Endometrial microvascular endothelial cells (primary cell): Measurements from ENCODE around the gene MORC3. TPM values are rescaled to one million over a fixed set of nuclear protein-coding genes. Genes with fewer than 3 reads are reported as not detected.
"Not testable (repeated sequence)": the region's sequence is repeated elsewhere in the genome, so short reads cannot be mapped to it uniquely, and the experiment has no call there.

Experiments
- in situ Hi-C: cut with HindIII; loops from 2 replicates; pipeline ENCODE4 v1.10.0; 2017; ENCODE audit warnings: low sequenced_read_pairs, low pct_unique_long_range_greater_than_20kb; ENCODE audit errors: inconsistent ontology term
- total RNA-seq: library from RNA; depleted of rRNA; stranded (reverse); fragments of >200 nt; gene quantifications from one replicate; pipeline ENCODE4 v1.2.3, GENCODE V29; 2015; ENCODE audit errors: inconsistent ontology term

Gene MORC3
- total RNA-seq, 1 donor from 2014 or later, result 12.5 TPM

DNA sequence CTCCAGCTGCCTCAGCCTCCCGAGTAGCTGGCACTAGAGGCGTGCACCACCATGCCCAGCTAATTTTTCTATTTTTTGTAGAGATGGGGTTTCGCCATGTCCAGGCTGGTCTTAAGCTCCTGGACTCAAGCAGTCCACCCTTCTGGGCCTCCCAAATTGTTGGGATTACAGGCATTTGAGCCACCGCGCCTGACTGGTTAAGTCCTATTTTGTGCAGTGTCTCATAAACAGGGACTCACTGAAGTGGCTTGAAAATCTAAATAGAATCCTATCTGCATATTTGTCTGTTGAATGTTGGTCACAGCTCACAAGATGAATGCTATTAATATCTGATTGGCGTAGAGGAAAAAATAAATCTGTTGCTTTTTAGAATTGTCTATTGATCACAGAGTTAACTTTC, 59.3 kb downstream of the MORC3 start:
- in situ Hi-C loops, result no loop called here

GRCh38 chr21:36381841-36382589, 62.0 kb downstream of the MORC3 start:
- in situ Hi-C loops, result no loop called here

GRCh38 chr21:36382722-36383121, 62.7 kb downstream of the MORC3 start:
- in situ Hi-C loops, result not testable (repeated sequence)

GRCh38 chr21:36384885-36385232, 64.9 kb downstream of the MORC3 start:
- in situ Hi-C loops, result no loop called here

DNA sequence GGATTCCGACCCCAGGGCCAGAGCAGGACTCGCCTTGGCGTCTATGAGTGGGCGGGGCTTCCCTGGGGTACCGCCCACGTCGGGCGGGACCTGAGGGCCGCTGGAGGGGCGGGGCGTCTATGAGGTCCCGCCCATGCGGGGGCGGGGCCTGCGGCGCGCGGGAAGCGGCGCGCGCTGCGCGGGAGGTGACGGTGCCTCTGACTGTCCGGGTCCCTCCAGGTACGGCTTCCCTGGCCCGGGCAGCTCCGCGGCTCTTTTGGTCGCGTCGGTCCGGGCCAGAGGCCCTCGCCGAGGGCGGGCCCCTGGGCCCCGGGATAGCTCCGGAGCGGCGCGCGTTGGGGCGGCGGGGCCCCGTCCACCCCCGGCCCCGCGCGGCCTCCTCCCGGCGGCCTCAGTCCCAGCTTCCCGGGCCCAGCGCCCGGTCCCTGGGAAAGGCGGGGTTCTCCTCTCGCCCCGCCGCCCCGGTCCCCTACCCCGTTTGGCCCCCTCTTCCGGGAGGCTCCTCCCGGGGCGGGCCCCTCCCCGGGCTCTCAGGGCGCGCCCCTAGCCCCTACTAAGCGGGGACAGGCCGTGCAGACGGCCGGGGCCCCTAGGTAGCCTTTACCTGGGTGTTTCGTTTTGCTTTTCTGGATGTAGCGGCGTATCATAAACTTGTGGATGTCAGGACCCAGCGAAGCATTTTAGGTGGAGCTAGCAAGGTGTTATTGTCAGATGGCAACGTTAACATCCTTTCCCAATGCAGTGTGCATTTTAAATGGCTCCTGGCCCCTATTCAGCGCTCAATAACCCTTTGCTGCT, 65.4 kb downstream of the MORC3 start, which contains the start of gene CHAF1B:
CHAF1B (plus strand) TSS at position 160 of the 798 bp plus-strand sequence. CDS start 745 bp downstream, outside the sequence.
- in situ Hi-C loops, result no loop called here

- in situ Hi-C loops, result no loop called here
Measured at GRCh38 chr21:36386031-36386642, 66.1 kb downstream of the MORC3 start.

DNA sequence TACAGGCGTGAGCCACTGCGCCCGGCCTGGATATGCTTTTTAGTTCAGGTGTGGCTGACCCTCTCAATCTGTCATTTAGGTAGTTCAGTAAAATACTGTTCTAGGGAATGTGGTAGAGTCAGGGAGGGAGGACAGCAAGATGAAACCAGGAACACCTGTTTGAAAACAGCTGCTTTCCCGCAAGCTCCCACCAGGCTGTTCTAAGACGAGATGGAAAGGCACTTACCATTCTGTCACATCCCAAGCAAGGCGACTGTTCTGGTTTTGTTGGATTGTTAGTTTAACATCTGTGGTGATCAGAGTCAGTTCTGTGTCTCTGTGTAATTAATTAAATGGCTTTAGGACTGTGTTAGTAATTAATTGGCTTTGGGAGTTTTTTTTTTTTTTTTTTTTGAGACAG, 68.1 kb downstream of the MORC3 start:
- in situ Hi-C loops, result no loop called here

- in situ Hi-C loops, result no loop called here
Measured at GRCh38 chr21:36388835-36389234, 68.8 kb downstream of the MORC3 start.

- in situ Hi-C loops, result not testable (repeated sequence)
Measured at GRCh38 chr21:36391649-36392048, 71.7 kb downstream of the MORC3 start.

DNA sequence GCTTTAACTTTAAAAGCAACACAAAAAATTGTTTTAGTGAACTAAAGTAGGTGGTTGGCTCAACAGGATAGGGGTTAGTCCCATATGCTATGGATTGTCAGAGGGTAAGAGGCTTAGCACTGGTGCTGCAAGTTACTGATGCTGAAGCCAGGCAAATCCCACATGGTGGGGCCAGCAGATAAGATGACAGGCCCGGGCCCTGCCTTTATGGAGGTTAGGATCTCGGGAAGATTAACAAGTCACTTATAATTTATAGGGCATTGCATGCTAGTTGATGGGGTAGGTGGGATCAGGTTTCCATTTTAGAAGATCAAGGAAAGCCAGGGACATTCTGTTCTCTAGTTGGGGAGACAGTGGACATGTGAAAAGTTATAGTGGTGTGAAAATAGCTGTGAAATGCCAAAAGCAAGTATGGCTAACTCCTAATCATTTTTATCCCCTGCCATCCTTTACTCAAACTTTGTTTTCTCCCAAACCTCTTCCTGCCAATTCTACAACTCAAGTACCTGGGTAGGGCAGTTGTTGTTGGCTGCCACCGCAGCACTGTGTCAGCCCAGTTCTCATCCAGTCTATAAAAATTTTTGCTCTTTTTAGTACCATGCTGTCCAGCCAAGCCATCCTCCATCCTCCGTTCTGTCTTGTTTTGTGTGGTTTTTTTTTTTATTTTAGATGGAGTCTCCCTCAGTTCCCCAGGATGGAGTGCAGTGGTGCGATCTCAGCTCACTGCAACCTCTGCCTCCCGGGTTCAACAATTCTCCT, 75.5 kb downstream of the MORC3 start:
- in situ Hi-C loops, result no loop called here

- in situ Hi-C loops, result no loop called here
Measured at GRCh38 chr21:36396325-36396724, 76.3 kb downstream of the MORC3 start.

GRCh38 chr21:36396971-36397370, 77.0 kb downstream of the MORC3 start:
- in situ Hi-C loops, result no loop called here

GRCh38 chr21:36397606-36398005, 77.6 kb downstream of the MORC3 start:
- in situ Hi-C loops, result no loop called here

GRCh38 chr21:36399736-36400135, 79.7 kb downstream of the MORC3 start:
- in situ Hi-C loops, result not testable (repeated sequence)

- in situ Hi-C loops, result no loop called here
Measured at GRCh38 chr21:36400719-36401118, 80.7 kb downstream of the MORC3 start.

GRCh38 chr21:36402339-36402738, 82.3 kb downstream of the MORC3 start:
- in situ Hi-C loops, result no loop called here

GRCh38 chr21:36403713-36404112, 83.7 kb downstream of the MORC3 start:
- in situ Hi-C loops, result no loop called here

- in situ Hi-C loops, result no loop called here
Measured at GRCh38 chr21:36408568-36408967, 88.6 kb downstream of the MORC3 start.

DNA sequence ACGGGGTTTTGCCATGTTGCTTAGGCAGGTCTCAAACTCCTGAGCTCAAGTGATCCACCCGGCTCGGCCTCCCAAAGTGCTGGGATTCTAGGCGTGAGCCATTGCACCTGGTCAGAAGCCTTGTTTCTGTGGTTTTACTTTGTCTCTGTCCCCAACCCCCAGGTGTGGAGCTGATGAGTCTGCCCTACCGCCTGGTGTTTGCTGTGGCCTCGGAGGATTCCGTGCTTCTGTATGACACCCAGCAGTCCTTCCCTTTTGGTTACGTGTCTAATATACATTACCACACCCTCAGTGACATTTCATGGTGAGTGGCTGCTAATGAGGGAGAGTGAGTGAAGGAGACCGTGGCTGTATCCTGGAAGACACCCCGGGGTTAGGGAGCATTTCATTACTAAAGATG, 91.3 kb downstream of the MORC3 start:
- in situ Hi-C loops, result no loop called here
